CD4-positive, alpha-beta T cell treated with Interleukin-12 subunit alpha and Interleukin-12 subunit beta, for 1 hour (primary cell): ENCODE data around the gene NFIX.
"Not testable (repeated sequence)": the region's sequence is repeated elsewhere in the genome, so short reads cannot be mapped to it uniquely, and the experiment has no call there.

Source experiments
- DNase-seq: peaks from one replicate; pipeline ENCODE4 v3.0.0-alpha.2; 2020

Gene NFIX

GRCh38 chr19:12959481-12959880 is 35.8 kb upstream of the NFIX start:
- no peak for DNase-seq

- peak; percentile 82 for DNase-seq
These were observed 30.1 kb upstream of the NFIX start for GRCh38 chr19:12965017-12965811.

GRCh38 chr19:12965812-12966135 is 29.5 kb upstream of the NFIX start:
- no peak for DNase-seq

GRCh38 chr19:12967907-12968306 is 27.4 kb upstream of the NFIX start:
- DNase-seq, result no peak

GRCh38 chr19:12969292-12969988 is 25.8 kb upstream of the NFIX start, which contains the start of gene DAND5:
TSS of gene DAND5 (plus strand) at chr19:12969576. CDS start at chr19:12969661, 85 bp downstream.
- DNase-seq, result no peak

- DNase-seq, result no peak
These were observed 25.0 kb upstream of the NFIX start for GRCh38 chr19:12970070-12970820.

GRCh38 chr19:12973236-12973635 is 22.0 kb upstream of the NFIX start:
- no peak for DNase-seq

GRCh38 chr19:12974301-12975220 is 20.7 kb upstream of the NFIX start:
- no peak for DNase-seq

GRCh38 chr19:12975221-12975741 is 20.0 kb upstream of the NFIX start:
- no peak for DNase-seq

- not testable (repeated sequence) for DNase-seq
These were observed 19.2 kb upstream of the NFIX start for GRCh38 chr19:12976109-12976508.

GRCh38 chr19:12979974-12980373 is 15.3 kb upstream of the NFIX start:
- DNase-seq, result no peak

- DNase-seq, result no peak
These were observed 12.6 kb upstream of the NFIX start for GRCh38 chr19:12982648-12983047.

- no peak for DNase-seq
These were observed 12.2 kb upstream of the NFIX start for GRCh38 chr19:12983091-12983490.

- DNase-seq, result peak; percentile 88
These were observed 11.6 kb upstream of the NFIX start for GRCh38 chr19:12983542-12984142.

GRCh38 chr19:12984143-12984627 is 11.1 kb upstream of the NFIX start:
- DNase-seq, result peak; percentile 20

GRCh38 chr19:12984683-12985048 is 10.6 kb upstream of the NFIX start:
- DNase-seq, result no peak

GRCh38 chr19:12985049-12985776 is 10.1 kb upstream of the NFIX start:
- peak; percentile 30 for DNase-seq

GRCh38 chr19:12986726-12987125 is 8.5 kb upstream of the NFIX start:
- no peak for DNase-seq

- DNase-seq, result no peak
These were observed 8.1 kb upstream of the NFIX start for GRCh38 chr19:12987190-12987589.

GRCh38 chr19:12987781-12988180 is 7.5 kb upstream of the NFIX start:
- DNase-seq, result no peak

- no peak for DNase-seq
These were observed 4.8 kb upstream of the NFIX start for GRCh38 chr19:12990431-12990830.
